H1 (cell line): ENCODE measurements around the gene PLXNA3. TPM values are rescaled to one million over a fixed set of nuclear protein-coding genes. Genes with fewer than 3 reads are reported as not detected.

ENCODE experiments used
- CTCF ChIA-PET: fragments of 300-600 bp; sonication (Branson Sonifier 250); formaldehyde crosslinking; loops from one replicate; lab custom pipeline; 2021; ENCODE audit not compliant: partially characterized antibody; lab: Charles Lee
- POLR2A ChIA-PET: fragments of 300-600 bp; sonication (Branson Sonifier 250); formaldehyde crosslinking; loops from one replicate; lab custom pipeline; 2021; ENCODE audit warnings: inconsistent platforms; ENCODE audit not compliant: partially characterized antibody; lab: Charles Lee
- DNase-seq, 2 experiments: peaks; one replicate each; pipeline versions ENCODE4 v3.0.0 to v3.0.0-alpha.2; 2010 to 2022; ENCODE audit warnings: low spot score in 2 of 2, low read depth in 1 of 2, mixed read lengths in 1 of 2
- FAIRE-seq: peaks from 2 replicates; lab custom pipeline; 2011; peaks lifted over from hg19 to GRCh38; lab: Jason Lieb, UNC
- H2AFZ ChIP-seq: 2 replicates; pipeline ENCODE4 v1.8.1; 2012; ENCODE audit warnings: low read length, inconsistent platforms
- H2AK5ac ChIP-seq: 2 replicates; pipeline ENCODE4 v1.6.1; 2013; ENCODE audit warnings: low read depth, low read length
- H2BK120ac ChIP-seq: replicated peaks from 2 replicates; pipeline ENCODE3; 2013; ENCODE audit warnings: low read depth, low read length, inconsistent platforms
- H2BK12ac ChIP-seq: 2 replicates; pipeline ENCODE4 v1.6.1; 2013; ENCODE audit warnings: low read depth, low read length
- H2BK15ac ChIP-seq: 2 replicates; pipeline ENCODE4 v1.6.1; 2013; ENCODE audit warnings: low read length
- H2BK20ac ChIP-seq: 2 replicates; pipeline ENCODE4 v1.6.1; 2013; ENCODE audit warnings: low read length
- H2BK5ac ChIP-seq: 2 replicates; pipeline ENCODE4 v1.6.1; 2013; ENCODE audit warnings: low read depth, low read length
- H3K14ac ChIP-seq: 2 replicates; pipeline ENCODE4 v1.6.1; 2013; ENCODE audit warnings: inconsistent platforms; ENCODE audit not compliant: insufficient read length
- H3K18ac ChIP-seq: 2 replicates; pipeline ENCODE4 v1.6.1; 2013; ENCODE audit warnings: low read length; ENCODE audit errors: extremely low read depth
- H3K23ac ChIP-seq: 2 replicates; pipeline ENCODE4 v1.6.1; 2013; ENCODE audit warnings: inconsistent platforms; ENCODE audit not compliant: insufficient read length
- H3K23me2 ChIP-seq: 2 replicates; pipeline ENCODE4 v1.6.1; 2013; ENCODE audit warnings: low read depth, low read length
- H3K27ac ChIP-seq: 2 replicates; pipeline ENCODE4 v1.6.1; 2011; ENCODE audit warnings: low read depth, low read length, inconsistent platforms
- H3K27me3 ChIP-seq, 4 experiments: replicated peaks in 1 of 4; 1 replicate in 1 of 4; 2 replicates in 3 of 4; pipeline versions ENCODE4 v1.6.1 to v1.8.1; 2011 to 2013; ENCODE audit warnings: low read length in 3 of 4, mild to moderate bottlenecking in 3 of 4, inconsistent platforms in 2 of 4, mixed read lengths in 2 of 4, moderate library complexity in 1 of 4; ENCODE audit not compliant: control insufficient read depth in 3 of 4, insufficient read depth in 3 of 4; ENCODE audit errors: extremely low read depth in 1 of 4
- H3K36me3 ChIP-seq, 4 experiments: 2 replicates each; pipeline versions ENCODE4 v1.6.1 to v1.8.1; 2011 to 2013; ENCODE audit warnings: mild to moderate bottlenecking in 4 of 4, low read length in 3 of 4, moderate library complexity in 2 of 4, control low read depth in 1 of 4, inconsistent platforms in 1 of 4; ENCODE audit not compliant: insufficient read depth in 4 of 4, control insufficient read depth in 2 of 4
- H3K4ac ChIP-seq: replicated peaks from 2 replicates; pipeline ENCODE3; 2013; ENCODE audit warnings: low read length, low read depth, mixed read lengths, inconsistent platforms; ENCODE audit not compliant: insufficient read length
- H3K4me1 ChIP-seq, 4 experiments: replicated peaks in 1 of 4; 1 replicate in 1 of 4; 2 replicates in 3 of 4; pipeline versions ENCODE4 v1.6.1 to v1.8.1; 2011 to 2013; ENCODE audit warnings: low read length in 3 of 4, inconsistent platforms in 2 of 4, mixed read lengths in 1 of 4; ENCODE audit not compliant: insufficient read depth in 4 of 4, control insufficient read depth in 3 of 4
- H3K4me2 ChIP-seq, 2 experiments: 2 replicates each; pipeline versions ENCODE4 v1.6.1 to v1.8.1; 2011 to 2013; ENCODE audit warnings: low read depth in 2 of 2, low read length in 2 of 2, control low read depth in 1 of 2, inconsistent platforms in 1 of 2, mild to moderate bottlenecking in 1 of 2; ENCODE audit not compliant: insufficient read depth in 1 of 2
- H3K4me3 ChIP-seq, 4 experiments: fragments of 200-600, 300-600 bp in 1 of 4; sonication (generic), shearing (Covaris generic), sonication (Bioruptor Twin) in 1 of 4; 2 replicates each; pipeline versions ENCODE4 v1.5.1 to v1.8.1; 2011 to 2016; ENCODE audit warnings: low read length in 4 of 4, low read depth in 3 of 4, control low read depth in 2 of 4, inconsistent platforms in 2 of 4, mild to moderate bottlenecking in 2 of 4, mixed read lengths in 1 of 4, moderate library complexity in 1 of 4; ENCODE audit not compliant: insufficient read depth in 2 of 4; ENCODE audit errors: extremely low read depth in 1 of 4
- H3K56ac ChIP-seq: replicated peaks from 2 replicates; pipeline ENCODE3; 2013; ENCODE audit warnings: low read depth, mild to moderate bottlenecking, mixed read lengths, low read length, inconsistent platforms; ENCODE audit not compliant: insufficient read length
- H3K79me1 ChIP-seq: 2 replicates; pipeline ENCODE4 v1.6.1; 2013; ENCODE audit warnings: low read depth, low read length, control low read depth
- H3K79me2 ChIP-seq, 2 experiments: 2 replicates each; pipeline versions ENCODE4 v1.6.1 to v1.8.1; 2012 to 2013; ENCODE audit warnings: low read length in 2 of 2, mild to moderate bottlenecking in 2 of 2, inconsistent platforms in 1 of 2; ENCODE audit not compliant: insufficient read depth in 2 of 2, control insufficient read depth in 1 of 2
- H3K9ac ChIP-seq, 4 experiments: replicated peaks in 1 of 4; 1 replicate in 1 of 4; 2 replicates in 3 of 4; pipeline versions ENCODE4 v1.6.1 to v1.8.1; 2011 to 2013; ENCODE audit warnings: low read depth in 3 of 4, low read length in 3 of 4, control low read depth in 2 of 4, mild to moderate bottlenecking in 2 of 4, moderate library complexity in 2 of 4, inconsistent platforms in 1 of 4; ENCODE audit errors: extremely low read depth in 1 of 4
- H3K9me3 ChIP-seq, 2 experiments: 2 replicates each; pipeline versions ENCODE4 v1.6.1 to v1.8.1; 2012 to 2013; ENCODE audit warnings: mild to moderate bottlenecking in 2 of 2, moderate library complexity in 2 of 2, control low read depth in 1 of 2, inconsistent platforms in 1 of 2, low read depth in 1 of 2, low read length in 1 of 2, mixed read lengths in 1 of 2; ENCODE audit not compliant: insufficient read depth in 2 of 2
- H4K20me1 ChIP-seq, 2 experiments: replicated peaks in 1 of 2; 2 replicates each; pipeline versions ENCODE3 to v1.8.1; 2011 to 2013; ENCODE audit warnings: inconsistent platforms in 2 of 2, low read length in 2 of 2, mild to moderate bottlenecking in 1 of 2; ENCODE audit not compliant: insufficient read depth in 2 of 2, control insufficient read depth in 1 of 2
- H4K5ac ChIP-seq: 2 replicates; pipeline ENCODE4 v1.6.1; 2013; ENCODE audit warnings: low read length, low read depth, mixed read lengths, inconsistent platforms; ENCODE audit not compliant: insufficient read length
- H4K8ac ChIP-seq: 2 replicates; pipeline ENCODE4 v1.8.0; 2013; ENCODE audit warnings: mild to moderate bottlenecking, moderate library complexity, low read length, inconsistent platforms; ENCODE audit not compliant: insufficient read depth; ENCODE audit errors: extremely low read depth
- H4K91ac ChIP-seq: replicated peaks from 2 replicates; pipeline ENCODE3; 2013; ENCODE audit warnings: low read length, mixed read lengths, inconsistent platforms; ENCODE audit not compliant: insufficient read length
- ASH2L ChIP-seq: fragments of 200-600, 300-600 bp; sonication (generic); IDR thresholded peaks from one replicate; pipeline ENCODE4 v1.7.1; 2017; ENCODE audit warnings: low read length
- CBX5 ChIP-seq: fragments of 300-800, 300-1000 bp; sonication (generic); IDR thresholded peaks from 2 replicates; pipeline ENCODE4 v1.7.1; 2016; ENCODE audit warnings: antibody characterized with exemption, low read length, low read depth
- EZH2 ChIP-seq: fragments of 200-600 bp; sonication (generic); IDR thresholded peaks from 2 replicates; pipeline ENCODE4 v1.7.1; 2012; ENCODE audit warnings: low read depth, mild to moderate bottlenecking, moderate library complexity, low read length, inconsistent platforms; ENCODE audit not compliant: severe bottlenecking
- JUND ChIP-seq: IDR thresholded peaks from 2 replicates; pipeline ENCODE4 v1.6.1; 2011; ENCODE audit warnings: mild to moderate bottlenecking, improper control_type of control experiment, low read length
- KDM5A ChIP-seq: fragments of 200-600 bp; IDR thresholded peaks from 2 replicates; pipeline ENCODE4 v1.7.1; 2012; ENCODE audit warnings: mild to moderate bottlenecking, low read length, inconsistent platforms, mixed read lengths
- SP1 ChIP-seq: IDR thresholded peaks from 2 replicates; pipeline ENCODE4 v1.6.1; 2011; ENCODE audit warnings: low read depth, low read length
- SP2 ChIP-seq: IDR thresholded peaks from 2 replicates; pipeline ENCODE4 v1.6.1; 2012; ENCODE audit warnings: mild to moderate bottlenecking, low read length, inconsistent platforms
- TBP ChIP-seq: IDR thresholded peaks from 2 replicates; pipeline ENCODE4 v1.6.1; 2011; ENCODE audit warnings: low read depth, low read length, improper control_type of control experiment
- WGBS, 2 experiments: shearing (Covaris generic) in 1 of 2; methylation state at CpG; one replicate each; pipeline versions ENCODE4 v1.1.6 to v1.1.7; 2013 to 2015; ENCODE audit warnings: low lambda C conversion rate in 2 of 2, mixed read lengths in 2 of 2, inconsistent platforms in 1 of 2, low coverage in 1 of 2, missing lambda C conversion rate in 1 of 2; ENCODE audit not compliant: insufficient replicate concordance in 2 of 2, insufficient coverage in 1 of 2, insufficient read length in 1 of 2; ENCODE audit errors: extremely low coverage in 1 of 2, missing lambda C conversion rate in 1 of 2; 5-methylcytosine and 5-hydroxymethylcytosine counted together
- polyA plus RNA-seq, 7 experiments: library from polyadenylated mRNA; depleted of rRNA in 3 of 7; stranded (reverse) in 5 of 7; unstranded in 2 of 7; fragments of >200 nt in 5 of 7; fragments of 200-250 nt in 2 of 7; gene quantifications; 1 replicate in 5 of 7; 2 replicates in 1 of 7; 4 replicates in 1 of 7; pipeline versions ENCODE4 v1.2.1 to v1.2.3, GENCODE V29; 2011 to 2013; ENCODE audit warnings: missing spikeins in 2 of 7, mixed read lengths in 2 of 7
- total RNA-seq: library from RNA; stranded (reverse); fragmentation: NEBNext Ultra II Directional; extraction: Animal tissue kit (Norgen Biotek cat#: 25700); gene quantifications from 2 replicates; pipeline ENCODE4 v1.2.1, GENCODE V29; 2021
- TF ChIP-seq, protein P1 (sequence below): IDR thresholded peaks from 2 replicates; pipeline ENCODE4 v1.6.1; 2012; ENCODE audit warnings: inconsistent platforms

Gene PLXNA3
- total and polyA plus RNA-seq, 2 of the 8 experiments (the other 6 are each of a cell fraction or from before 2014, with no cell fraction given): 10.7 to 18.2 TPM

GRCh38 chrX:154513716-154514115 lies 55.6 kb downstream of the PLXNA3 start:
- H4K5ac ChIP-seq: no peak overlapping the region
- H3K23ac ChIP-seq: no peak overlapping the region
- no peak overlapping the region for H2BK20ac ChIP-seq
- H4K8ac ChIP-seq: no peak overlapping the region
- no peak overlapping the region for H3K56ac ChIP-seq
- no peak overlapping the region for H2BK5ac ChIP-seq
- CTCF ChIA-PET: no interaction called here
- no peak overlapping the region for H2AFZ ChIP-seq
- no peak overlapping the region for H3K4ac ChIP-seq
- no peaks in the 10 kb centered on the region for H3K9me3 ChIP-seq
- no peaks in the 10 kb centered on the region for H4K20me1 ChIP-seq
- WGBS, 2 experiments: 100% methylated on average over 1 of the region's 2 CpGs; no CpG with 5 or more reads in 1 of the 2 experiments
- no peak for TF ChIP-seq ASH2L
- no peak for TF ChIP-seq TBP
- no peak for TF ChIP-seq CBX5
- no peak for TF ChIP-seq EZH2
- TF ChIP-seq KDM5A: no peak
- no peak for TF ChIP-seq SP1
- TF ChIP-seq, protein P1, sequence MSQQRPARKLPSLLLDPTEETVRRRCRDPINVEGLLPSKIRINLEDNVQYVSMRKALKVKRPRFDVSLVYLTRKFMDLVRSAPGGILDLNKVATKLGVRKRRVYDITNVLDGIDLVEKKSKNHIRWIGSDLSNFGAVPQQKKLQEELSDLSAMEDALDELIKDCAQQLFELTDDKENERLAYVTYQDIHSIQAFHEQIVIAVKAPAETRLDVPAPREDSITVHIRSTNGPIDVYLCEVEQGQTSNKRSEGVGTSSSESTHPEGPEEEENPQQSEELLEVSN: no peak
- no peak for TF ChIP-seq SP2
- TF ChIP-seq JUND: no peak
- FAIRE-seq: no peak
- no peak overlapping the region for H2AK5ac ChIP-seq
- no peak overlapping the region for H2BK12ac ChIP-seq
- H3K27me3 ChIP-seq: no peaks in the 10 kb centered on the region
- peaks cover 1 to 10% (median 7%) of the 10 kb centered on the region in 4 experiments; a peak in 6 of 7 replicates for H3K4me1 ChIP-seq
- H2BK120ac ChIP-seq: no peak overlapping the region
- peaks cover 9% of the 10 kb centered on the region for H3K23me2 ChIP-seq
- no peak for DNase-seq
- no peak overlapping the region for H3K4me2 ChIP-seq
- no peak overlapping the region for H3K9ac ChIP-seq
- H3K36me3 ChIP-seq: no peaks in the 10 kb centered on the region
- no peak overlapping the region for H2BK15ac ChIP-seq
- no peak overlapping the region for H3K18ac ChIP-seq
- no peak overlapping the region for H4K91ac ChIP-seq
- H3K14ac ChIP-seq: no peak overlapping the region
- POLR2A ChIA-PET: interaction anchor here (0.8 kb wide), 1 partner anchor 13 kb away, joined by 3 read pairs; no protein-coding TSS in a partner anchor
- H3K79me2 ChIP-seq: no peaks in the 10 kb centered on the region
- H3K27ac ChIP-seq: no peak overlapping the region
- H3K4me3 ChIP-seq: no peak overlapping the region
- H3K79me1 ChIP-seq: no peaks in the 10 kb centered on the region
